ENCODE measurements around the gene CXCL3.

Gene CXCL3

DNA sequence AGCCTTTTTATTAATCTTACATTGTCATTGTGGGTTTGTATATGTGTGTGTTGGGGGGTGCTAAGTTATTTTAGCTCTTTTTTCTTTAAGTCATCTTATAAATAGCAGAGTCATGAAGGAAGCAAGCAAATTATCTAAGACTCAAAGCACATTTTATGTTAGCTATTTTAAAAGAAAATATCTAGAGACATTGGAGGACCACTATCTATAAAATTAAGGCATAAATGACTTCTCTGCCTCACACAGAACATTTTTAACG is 46.8 kb downstream of the CXCL3 start:
- H3K4me3 ChIP-seq (ENCODE audit: low read depth, low read length): no peak overlapping the region
- TF ChIP-seq, protein P1, sequence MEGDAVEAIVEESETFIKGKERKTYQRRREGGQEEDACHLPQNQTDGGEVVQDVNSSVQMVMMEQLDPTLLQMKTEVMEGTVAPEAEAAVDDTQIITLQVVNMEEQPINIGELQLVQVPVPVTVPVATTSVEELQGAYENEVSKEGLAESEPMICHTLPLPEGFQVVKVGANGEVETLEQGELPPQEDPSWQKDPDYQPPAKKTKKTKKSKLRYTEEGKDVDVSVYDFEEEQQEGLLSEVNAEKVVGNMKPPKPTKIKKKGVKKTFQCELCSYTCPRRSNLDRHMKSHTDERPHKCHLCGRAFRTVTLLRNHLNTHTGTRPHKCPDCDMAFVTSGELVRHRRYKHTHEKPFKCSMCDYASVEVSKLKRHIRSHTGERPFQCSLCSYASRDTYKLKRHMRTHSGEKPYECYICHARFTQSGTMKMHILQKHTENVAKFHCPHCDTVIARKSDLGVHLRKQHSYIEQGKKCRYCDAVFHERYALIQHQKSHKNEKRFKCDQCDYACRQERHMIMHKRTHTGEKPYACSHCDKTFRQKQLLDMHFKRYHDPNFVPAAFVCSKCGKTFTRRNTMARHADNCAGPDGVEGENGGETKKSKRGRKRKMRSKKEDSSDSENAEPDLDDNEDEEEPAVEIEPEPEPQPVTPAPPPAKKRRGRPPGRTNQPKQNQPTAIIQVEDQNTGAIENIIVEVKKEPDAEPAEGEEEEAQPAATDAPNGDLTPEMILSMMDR (IDR thresholded peaks at IDR 0.05; ENCODE audit: insufficient read depth, low read depth, low read length, missing control alignments): no peak
- DNase-seq (ENCODE audit: low read depth): no peak

DNA sequence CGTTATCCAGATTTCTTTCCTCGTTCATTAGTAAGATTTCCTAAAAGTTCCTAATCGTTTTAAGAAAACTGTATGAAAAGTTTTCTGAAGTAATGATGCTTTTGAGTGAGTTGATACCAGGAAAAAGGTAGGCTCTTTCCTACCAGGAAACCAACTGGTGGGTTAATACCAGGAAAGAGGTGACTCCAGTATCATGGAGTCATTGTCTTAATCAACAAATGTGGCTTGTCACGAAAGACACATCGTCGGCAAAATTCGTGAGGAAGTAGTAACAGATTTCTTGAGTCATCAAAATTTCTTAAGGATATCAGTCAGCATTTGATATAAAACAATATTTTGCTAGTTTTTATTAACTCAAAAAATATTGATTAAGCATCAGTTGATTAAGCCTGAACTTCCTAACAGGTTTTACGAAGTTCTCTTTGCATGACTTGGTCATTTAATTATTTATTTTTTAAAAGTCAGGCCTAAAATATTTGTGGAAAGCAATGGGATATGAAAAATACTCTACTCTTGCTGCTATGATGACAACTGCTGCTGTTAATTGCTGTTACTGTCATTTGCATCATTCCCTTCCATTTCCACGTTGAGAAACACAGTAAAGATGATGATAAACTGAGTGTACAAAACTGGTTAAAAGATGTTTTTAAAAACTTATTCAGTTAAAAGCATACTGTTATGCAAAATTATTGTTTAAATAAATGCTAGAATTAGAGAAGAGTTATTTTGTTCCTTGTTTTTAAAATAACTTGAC is 47.3 kb downstream of the CXCL3 start:
- no peak overlapping the region for H3K4me3 ChIP-seq (ENCODE audit: low read depth, low read length)
- TF ChIP-seq, protein P1 (IDR thresholded peaks at IDR 0.05; ENCODE audit: insufficient read depth, low read depth, low read length, missing control alignments): no peak
- no peak for DNase-seq (ENCODE audit: low read depth)

DNA sequence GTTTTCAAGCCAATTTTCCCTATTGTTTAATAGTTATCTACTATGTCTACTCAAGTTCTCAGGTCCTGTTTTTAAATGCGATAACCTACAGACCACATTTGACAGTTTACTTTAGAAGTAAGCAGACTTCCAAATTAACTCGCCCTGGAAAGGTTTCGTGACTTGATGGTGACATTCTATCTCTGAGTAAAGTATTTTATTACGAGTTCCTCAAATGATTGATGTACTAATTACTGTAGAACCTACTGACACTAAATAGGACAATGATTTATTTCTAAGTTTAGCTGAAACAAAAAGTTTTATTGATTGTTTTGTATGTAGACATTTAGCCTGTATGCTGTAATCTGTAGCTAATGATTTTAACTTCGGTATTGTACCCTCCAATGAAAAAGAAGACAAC is 48.6 kb downstream of the CXCL3 start:
- H3K4me3 ChIP-seq (ENCODE audit: low read depth, low read length): no peak overlapping the region
- no peak for DNase-seq (ENCODE audit: low read depth)
- TF ChIP-seq, protein P1 (IDR thresholded peaks at IDR 0.05; ENCODE audit: insufficient read depth, low read depth, low read length, missing control alignments): no peak

DNA sequence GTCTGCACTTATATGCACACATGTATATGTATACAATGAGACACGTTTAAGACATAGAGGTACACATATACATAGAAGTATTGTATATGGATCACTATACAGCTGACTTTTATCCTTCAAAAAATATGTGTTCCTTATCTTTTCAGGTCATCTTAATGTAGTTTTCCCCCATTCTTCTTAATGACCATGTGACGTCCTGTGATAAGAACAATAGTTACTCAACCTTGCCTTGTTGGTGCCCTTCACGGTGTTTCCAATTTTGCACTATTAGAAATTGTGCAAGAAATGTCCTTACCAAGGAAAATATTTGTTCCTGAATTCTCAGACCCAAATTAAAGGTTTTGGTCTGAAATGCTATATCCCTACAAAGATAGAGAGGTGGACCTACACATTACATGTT is 49.5 kb downstream of the CXCL3 start:
- DNase-seq (ENCODE audit: low read depth): no peak
- no peak overlapping the region for H3K4me3 ChIP-seq (ENCODE audit: low read depth, low read length)
- TF ChIP-seq, protein P1 (IDR thresholded peaks at IDR 0.05; ENCODE audit: insufficient read depth, low read depth, low read length, missing control alignments): no peak

DNA sequence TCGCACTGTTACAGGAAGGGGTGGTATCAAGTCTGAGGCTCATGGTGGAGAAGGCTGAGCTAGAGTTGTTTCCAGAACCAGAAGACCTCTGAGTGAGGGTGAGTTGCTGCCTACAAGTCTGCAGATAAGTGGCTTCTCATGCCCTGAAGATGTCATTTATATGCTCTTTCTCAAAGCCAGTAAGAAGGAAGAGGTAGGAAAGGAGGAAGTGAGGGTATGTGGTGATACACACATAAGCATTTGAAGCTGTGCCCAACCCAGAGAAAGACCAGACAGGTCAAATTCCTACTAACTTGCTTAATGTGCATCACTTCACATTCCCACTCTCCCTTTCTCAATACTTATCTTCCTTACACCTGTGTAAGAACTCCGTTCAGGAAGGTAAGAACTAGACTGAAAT is 50.4 kb downstream of the CXCL3 start, which contains the start of gene PPBP:
Gene PPBP, minus strand, starts transcription at position 130 of the 400 bp plus-strand sequence. Its CDS starts 87 bp downstream, at position 43.
- no peak for DNase-seq (ENCODE audit: low read depth)
- no peak within 1 kb of the TSS for H3K4me3 ChIP-seq (ENCODE audit: low read depth, low read length)
- TF ChIP-seq, protein P1 (IDR thresholded peaks at IDR 0.05; ENCODE audit: insufficient read depth, low read depth, low read length, missing control alignments): no peak
